KOPT-K1 (cell line): ENCODE data around the gene NME7.
"Not testable (repeated sequence)": the region's sequence is repeated elsewhere in the genome, so short reads cannot be mapped to it uniquely, and the experiment has no call there.

Source experiments
- H3K27ac ChIP-seq: fragments of 200-600 bp; sonication (generic); 2 replicates; pipeline ENCODE4 v1.5.1; 2016; ENCODE audit warnings: antibody characterized with exemption, mild to moderate bottlenecking, low read depth, low read length; ENCODE audit not compliant: poor library complexity, severe bottlenecking
- H3K36me3 ChIP-seq: fragments of 200-600 bp; sonication (generic); 2 replicates; pipeline ENCODE4 v1.5.1; 2017; ENCODE audit warnings: antibody characterized with exemption, mild to moderate bottlenecking, low read length, moderate library complexity; ENCODE audit not compliant: insufficient read depth
- H3K9me3 ChIP-seq: fragments of 200-600 bp; sonication (generic); 2 replicates; pipeline ENCODE4 v1.5.1; 2017; ENCODE audit warnings: antibody characterized with exemption, low read length, mild to moderate bottlenecking; ENCODE audit not compliant: insufficient read depth, poor library complexity, severe bottlenecking

NME7 gene

DNA sequence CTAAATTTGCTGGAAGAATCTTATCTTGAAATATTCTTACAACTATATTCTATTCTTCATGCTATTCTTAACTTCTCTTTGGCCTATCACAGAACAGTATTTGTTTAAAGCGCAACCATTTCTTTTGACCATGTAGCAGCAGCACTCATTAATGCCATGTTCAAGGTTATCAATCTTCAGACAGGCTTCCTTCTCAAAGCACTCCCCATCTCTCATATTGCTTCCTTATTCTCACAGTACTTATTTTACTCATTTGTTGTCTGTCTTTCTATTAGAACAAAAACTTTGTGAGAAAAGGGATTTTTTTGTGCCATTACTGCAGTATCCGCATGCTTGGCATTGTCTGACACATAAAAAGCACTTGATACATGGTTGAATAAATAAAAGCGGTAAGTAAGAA, 171.4 kb downstream of the NME7 start:
- peaks cover 6% of the 10 kb centered on the region for H3K9me3 ChIP-seq
- H3K36me3 ChIP-seq = no peaks in the 10 kb centered on the region
- no peak overlapping the region for H3K27ac ChIP-seq

GRCh38 chr1:169193191-169193850, 174.3 kb downstream of the NME7 start:
- H3K27ac ChIP-seq = no peak overlapping the region

GRCh38 chr1:169186106-169186505, 181.5 kb downstream of the NME7 start:
- Histone ChIP-seq H3K9me3 (no peaks in the 10 kb centered on the region), H3K36me3 (no peaks in the 10 kb centered on the region)

More at GRCh38 chr1:169193191-169193850, 174.3 kb downstream of the NME7 start:
- Histone ChIP-seq H3K36me3 (no peaks in the 10 kb centered on the region), H3K9me3 (peaks cover 6% of the 10 kb centered on the region)

GRCh38 chr1:169184812-169185211, 182.8 kb downstream of the NME7 start:
- no peaks in the 10 kb centered on the region for H3K36me3 ChIP-seq
- H3K27ac ChIP-seq = no peak overlapping the region
- no peaks in the 10 kb centered on the region for H3K9me3 ChIP-seq

More at GRCh38 chr1:169186106-169186505, 181.5 kb downstream of the NME7 start:
- no peak overlapping the region for H3K27ac ChIP-seq

- H3K27ac ChIP-seq = no peak overlapping the region
- no peaks in the 10 kb centered on the region for H3K36me3 ChIP-seq
- no peaks in the 10 kb centered on the region for H3K9me3 ChIP-seq
These were observed 187.4 kb downstream of the NME7 start for GRCh38 chr1:169180174-169180573.

DNA sequence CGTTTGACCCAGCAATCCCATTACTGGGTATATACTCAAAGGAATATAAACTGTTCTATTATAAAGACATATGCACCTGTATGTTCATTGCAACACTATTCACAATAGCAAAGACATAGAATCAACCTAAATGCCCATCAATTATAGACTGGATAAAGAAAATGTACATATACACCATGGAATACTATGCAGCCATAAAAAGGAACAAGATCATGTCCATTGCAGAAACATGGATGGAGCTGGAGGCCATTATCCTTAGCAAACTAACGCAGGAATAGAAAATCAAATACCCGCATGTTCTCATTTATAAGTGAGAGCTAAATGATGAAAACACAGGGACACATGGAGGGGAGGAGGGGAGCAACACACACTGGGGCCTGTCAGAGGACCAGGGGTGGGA, 188.2 kb downstream of the NME7 start:
- H3K36me3 ChIP-seq, H3K9me3 ChIP-seq: not testable (repeated sequence)

DNA sequence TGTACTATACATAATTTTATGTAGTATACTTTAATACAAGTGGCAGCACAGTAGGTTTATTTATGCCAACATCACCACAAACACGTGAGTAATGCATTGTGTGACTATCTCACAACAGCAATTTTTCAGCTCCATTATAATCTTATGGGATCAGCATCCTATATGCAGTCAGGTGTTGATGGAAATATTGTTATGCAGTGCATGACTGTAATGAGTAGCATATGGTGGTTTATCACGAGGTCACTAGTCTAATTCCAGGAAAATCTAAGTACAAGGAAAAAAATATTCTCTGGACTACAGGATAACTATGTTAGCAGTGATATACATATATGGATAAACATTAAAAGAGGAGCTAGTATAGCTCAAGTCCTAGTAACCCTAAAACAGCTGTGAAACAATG, 192.1 kb downstream of the NME7 start:
- Histone ChIP-seq H3K36me3 (no peaks in the 10 kb centered on the region), H3K9me3 (no peaks in the 10 kb centered on the region), H3K27ac (no peak overlapping the region)

More for the DNA sequence above, 188.2 kb downstream of the NME7 start:
- not testable (repeated sequence) for H3K27ac ChIP-seq

DNA sequence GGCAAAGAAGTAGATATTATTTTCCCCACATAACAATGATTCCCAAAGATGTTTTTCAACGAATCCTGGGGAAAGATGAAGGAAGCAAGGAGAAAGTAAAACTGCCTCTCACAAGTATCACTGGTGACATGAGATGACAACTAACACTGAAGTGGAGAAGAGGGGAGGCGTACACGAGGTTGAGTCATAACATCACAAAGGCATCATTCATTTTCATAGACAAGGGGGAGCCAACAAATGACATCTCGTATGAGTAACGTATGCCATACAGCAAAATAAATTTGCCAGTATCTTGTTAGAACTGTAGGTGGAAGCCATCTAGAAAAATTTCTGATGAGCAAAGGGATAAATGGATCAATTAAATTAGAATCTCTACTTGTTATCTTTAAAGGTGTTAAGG, 204.5 kb downstream of the NME7 start:
- Histone ChIP-seq H3K9me3 (no peaks in the 10 kb centered on the region), H3K36me3 (no peaks in the 10 kb centered on the region), H3K27ac (no peak overlapping the region)

GRCh38 chr1:169161496-169162194, 206.0 kb downstream of the NME7 start:
- Histone ChIP-seq H3K27ac (no peak overlapping the region), H3K9me3 (no peaks in the 10 kb centered on the region), H3K36me3 (no peaks in the 10 kb centered on the region)

GRCh38 chr1:169160845-169161495, 206.6 kb downstream of the NME7 start:
- Histone ChIP-seq H3K9me3 (no peaks in the 10 kb centered on the region), H3K27ac (no peak overlapping the region), H3K36me3 (no peaks in the 10 kb centered on the region)

- H3K36me3 ChIP-seq = no peaks in the 10 kb centered on the region
These were observed 211.0 kb downstream of the NME7 start for GRCh38 chr1:169156580-169156979.

DNA sequence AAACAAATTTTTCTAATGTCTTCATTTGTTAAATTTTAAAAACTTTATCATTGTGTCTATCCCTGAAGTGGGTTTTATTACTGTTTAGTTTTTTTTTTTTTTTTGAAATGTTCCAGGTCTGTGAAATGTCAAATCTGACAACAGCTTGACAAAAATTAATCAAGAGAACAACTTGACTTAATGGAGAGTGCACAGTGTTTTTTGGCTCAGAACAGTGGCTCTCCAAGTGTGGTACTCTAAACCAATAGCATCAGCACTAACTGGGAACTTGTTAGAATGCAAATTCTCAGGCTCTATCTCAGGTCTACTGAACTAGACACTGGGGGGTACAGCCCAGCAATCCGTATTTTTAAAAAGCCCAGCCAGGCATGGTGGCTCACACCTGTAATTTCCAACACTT, 211.9 kb downstream of the NME7 start:
- no peaks in the 10 kb centered on the region for H3K36me3 ChIP-seq
- H3K27ac ChIP-seq = no peak overlapping the region
- no peaks in the 10 kb centered on the region for H3K9me3 ChIP-seq

More at GRCh38 chr1:169156580-169156979, 211.0 kb downstream of the NME7 start:
- H3K9me3 ChIP-seq = no peaks in the 10 kb centered on the region
- no peak overlapping the region for H3K27ac ChIP-seq

DNA sequence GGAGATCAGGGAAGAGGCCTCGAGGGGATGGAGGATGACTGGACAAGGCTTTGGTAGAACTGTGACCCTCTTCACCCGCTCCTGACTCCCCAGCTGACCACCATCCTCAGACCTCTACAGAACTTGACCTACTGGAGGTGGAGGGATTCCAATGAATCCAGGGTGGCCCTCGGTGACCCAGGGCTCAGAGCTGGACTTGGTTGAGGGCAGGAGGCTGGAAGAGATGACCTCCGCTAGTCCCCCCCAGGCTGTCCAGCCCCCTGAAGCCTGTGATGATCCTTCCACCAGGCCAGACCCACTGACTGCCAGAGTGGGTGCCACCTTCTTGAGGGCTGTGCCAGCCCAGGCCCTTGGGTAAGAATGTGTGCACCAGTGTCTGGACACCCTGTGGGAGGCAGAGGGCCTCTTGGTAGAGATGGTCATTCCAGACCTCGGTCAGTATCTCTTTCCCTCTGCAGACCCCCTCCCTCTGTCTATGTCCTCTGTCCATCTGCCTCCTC, 216.2 kb downstream of the NME7 start:
- Histone ChIP-seq H3K36me3 (no peaks in the 10 kb centered on the region), H3K27ac (no peak overlapping the region), H3K9me3 (no peaks in the 10 kb centered on the region)

DNA sequence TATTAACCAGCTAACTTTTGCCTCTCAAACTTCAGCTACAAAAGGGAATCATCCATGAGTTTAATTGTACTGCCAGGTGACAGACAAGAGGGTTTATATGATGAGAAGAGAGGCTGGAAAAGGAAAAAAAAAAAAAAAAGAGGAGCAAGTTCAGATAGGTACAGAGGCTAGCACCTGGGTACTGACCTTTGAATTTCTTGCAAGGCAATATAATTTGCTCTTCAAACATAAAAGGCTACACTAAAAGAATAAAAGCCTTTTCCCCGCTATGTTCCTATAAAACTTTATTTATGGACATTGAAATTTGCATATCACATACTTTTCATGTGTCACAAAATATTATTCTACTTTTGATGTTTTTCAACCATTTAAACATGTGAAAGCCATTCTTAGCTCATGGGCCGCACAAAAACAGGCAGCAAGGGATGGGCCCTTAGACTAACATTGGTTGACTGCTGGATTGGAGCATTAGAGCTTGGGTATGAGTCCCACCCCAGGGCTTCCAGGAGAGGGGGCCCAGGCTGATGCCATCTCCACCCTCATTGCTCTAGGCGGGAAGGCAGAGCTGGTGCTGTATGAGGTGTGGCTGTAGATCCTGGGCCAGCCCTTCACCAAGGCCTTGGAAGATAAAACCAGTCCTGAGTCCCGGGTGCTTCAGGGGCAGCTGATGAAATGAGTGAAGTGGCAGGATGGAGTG, 216.8 kb downstream of the NME7 start:
- Histone ChIP-seq H3K9me3 (no peaks in the 10 kb centered on the region), H3K36me3 (no peaks in the 10 kb centered on the region), H3K27ac (no peak overlapping the region)
